Testis (tissue), 3 donors: Measurements from ENCODE around the gene DLG3. TPM values are rescaled to one million over a fixed set of nuclear protein-coding genes. Genes with fewer than 3 reads are reported as not detected.

Experiments
- DNase-seq: peaks from one replicate; pipeline ENCODE4 v3.0.0-alpha.2; 2019
- H3K27ac ChIP-seq, 2 donors: fragments of 200-600 bp; sonication (generic); one replicate each; pipeline ENCODE4 v1.5.1; 2019
- H3K27me3 ChIP-seq: fragments of 200-600 bp; sonication (generic); one replicate; pipeline ENCODE4 v1.5.1; 2019
- H3K36me3 ChIP-seq: fragments of 200-600 bp; sonication (generic); one replicate; pipeline ENCODE4 v1.5.1; 2017; ENCODE audit warnings: low read depth; ENCODE audit errors: missing control alignments
- H3K4me1 ChIP-seq: fragments of 200-600 bp; sonication (generic); one replicate; pipeline ENCODE4 v1.5.1; 2019
- H3K4me3 ChIP-seq, 2 donors: fragments of 200-600 bp; sonication (generic); one replicate each; pipeline ENCODE4 v1.5.1; 2017 to 2019
- H3K9me3 ChIP-seq: fragments of 200-600 bp; sonication (generic); one replicate; pipeline ENCODE4 v1.5.1; 2017
- POLR2A ChIP-seq: fragments of 450-650 bp; IDR thresholded peaks from one replicate; pipeline ENCODE4 v1.6.1; 2017; ENCODE audit warnings: antibody characterized with exemption, mild to moderate bottlenecking, moderate library complexity
- WGBS, 2 donors: methylation state at CpG; one replicate each; pipeline ENCODE4 v1.1.5; 2018; 5-methylcytosine and 5-hydroxymethylcytosine counted together
- intact Hi-C: fragments of 100-400 bp; cut with DNase I; formaldehyde crosslinking; loops from one replicate; pipeline ENCODE4 v1.15.1; 2023; ENCODE audit warnings: low total_unique reads
- polyA plus RNA-seq: library from polyadenylated mRNA; stranded (reverse); fragments of 350-450 nt; fragmentation: Illumina TruSeq; extraction: RNeasy Lipid Tissue Mini Kit (QIAGEN cat#74804); gene quantifications from one replicate; pipeline ENCODE4 v1.2.3, GENCODE V29; 2014; ENCODE audit warnings: low read depth, low replicate concordance; ENCODE audit not compliant: insufficient read depth
- total RNA-seq, 2 donors: library from RNA; depleted of rRNA; stranded (reverse); fragments of >200 nt; gene quantifications; one replicate each; pipeline ENCODE4 v1.2.3, GENCODE V29; 2016
- TF ChIP-seq, protein P1 (sequence below), 3 experiments: fragments of 450-650 bp in 2 of 3; fragments of 200-600 bp in 1 of 3; sonication (generic) in 1 of 3; IDR thresholded peaks; one replicate each; pipeline ENCODE4 v1.5.1; 2016 to 2019; ENCODE audit warnings: antibody characterized with exemption in 3 of 3, mild to moderate bottlenecking in 2 of 3, moderate library complexity in 1 of 3

The DLG3 gene
- total and polyA plus RNA-seq, 3 donors from 2014 or later = 5.6 to 7.8 (median 7.1) TPM

DNA sequence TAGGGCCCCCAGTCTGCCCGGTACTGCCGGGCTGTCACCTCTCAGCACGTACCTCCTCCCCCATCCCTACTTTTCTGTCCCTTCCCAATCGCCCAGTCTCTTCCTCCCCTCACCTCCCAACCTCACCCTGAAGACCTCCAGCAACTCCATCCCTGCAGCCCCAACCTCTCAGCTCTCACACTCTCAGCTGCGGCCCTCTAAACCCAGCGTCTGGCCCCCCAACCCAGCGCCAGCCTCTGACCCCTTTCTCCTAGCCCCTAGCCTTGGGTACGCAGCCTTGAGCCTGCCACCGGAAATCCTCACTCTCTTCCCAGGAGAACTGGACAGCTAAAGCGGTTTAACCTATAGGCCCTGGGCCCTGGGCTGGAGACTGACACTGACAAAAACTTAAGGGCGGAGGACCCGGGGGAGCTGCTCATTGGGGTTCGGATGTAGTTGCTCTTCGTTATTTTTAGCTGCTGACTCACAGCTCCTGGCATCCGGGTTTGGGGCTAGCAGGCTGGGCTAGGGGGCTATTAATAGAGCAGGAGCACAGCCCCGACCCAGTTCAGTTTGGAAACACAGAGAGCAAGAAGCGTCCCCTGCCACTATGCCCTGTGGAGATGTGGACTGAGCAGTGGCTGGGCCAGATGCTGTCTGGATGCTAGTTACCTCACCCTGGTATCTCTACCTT, 9.6 kb upstream of the DLG3 start:
- intact Hi-C loops = no loop called here
- H3K9me3 ChIP-seq = no peaks in the 10 kb centered on the region
- 6 to 17% methylated on average over 13 to 17 of the region's 17 CpGs for WGBS, 2 donors
- peak overlapping the region; percentile 59 to 69 for H3K4me3 ChIP-seq
- DNase-seq = peak; percentile 27
- H3K4me1 ChIP-seq = no peaks in the 10 kb centered on the region
- no peak for TF ChIP-seq POLR2A
- TF ChIP-seq, protein P1, sequence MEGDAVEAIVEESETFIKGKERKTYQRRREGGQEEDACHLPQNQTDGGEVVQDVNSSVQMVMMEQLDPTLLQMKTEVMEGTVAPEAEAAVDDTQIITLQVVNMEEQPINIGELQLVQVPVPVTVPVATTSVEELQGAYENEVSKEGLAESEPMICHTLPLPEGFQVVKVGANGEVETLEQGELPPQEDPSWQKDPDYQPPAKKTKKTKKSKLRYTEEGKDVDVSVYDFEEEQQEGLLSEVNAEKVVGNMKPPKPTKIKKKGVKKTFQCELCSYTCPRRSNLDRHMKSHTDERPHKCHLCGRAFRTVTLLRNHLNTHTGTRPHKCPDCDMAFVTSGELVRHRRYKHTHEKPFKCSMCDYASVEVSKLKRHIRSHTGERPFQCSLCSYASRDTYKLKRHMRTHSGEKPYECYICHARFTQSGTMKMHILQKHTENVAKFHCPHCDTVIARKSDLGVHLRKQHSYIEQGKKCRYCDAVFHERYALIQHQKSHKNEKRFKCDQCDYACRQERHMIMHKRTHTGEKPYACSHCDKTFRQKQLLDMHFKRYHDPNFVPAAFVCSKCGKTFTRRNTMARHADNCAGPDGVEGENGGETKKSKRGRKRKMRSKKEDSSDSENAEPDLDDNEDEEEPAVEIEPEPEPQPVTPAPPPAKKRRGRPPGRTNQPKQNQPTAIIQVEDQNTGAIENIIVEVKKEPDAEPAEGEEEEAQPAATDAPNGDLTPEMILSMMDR (IDR thresholded peaks at IDR 0.05) = no peak
- no peaks in the 10 kb centered on the region for H3K27me3 ChIP-seq
- H3K27ac ChIP-seq = peak overlapping the region; percentile 63 to 77
- H3K36me3 ChIP-seq = no peaks in the 10 kb centered on the region

DNA sequence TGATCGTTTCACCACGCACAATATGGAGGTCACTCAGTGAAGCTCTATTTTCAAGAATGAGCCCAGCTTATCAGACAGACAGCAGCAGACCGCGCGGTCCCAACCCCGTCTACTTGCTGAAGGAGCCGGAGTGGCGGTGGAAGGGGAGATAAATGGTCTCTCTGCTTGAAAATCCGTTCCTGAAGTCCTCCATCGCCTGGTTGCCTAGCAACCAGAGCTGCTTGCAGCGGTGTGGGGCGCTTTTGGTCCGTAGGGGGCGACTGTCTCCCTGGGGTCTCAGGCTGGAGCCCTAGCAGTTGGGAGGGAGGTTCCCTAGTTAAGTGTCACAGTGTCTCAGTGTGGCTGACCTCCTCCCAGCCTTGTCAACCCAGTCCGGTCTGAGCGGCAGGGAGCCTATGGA, 8.3 kb upstream of the DLG3 start:
- intact Hi-C loops = no loop called here

DNA sequence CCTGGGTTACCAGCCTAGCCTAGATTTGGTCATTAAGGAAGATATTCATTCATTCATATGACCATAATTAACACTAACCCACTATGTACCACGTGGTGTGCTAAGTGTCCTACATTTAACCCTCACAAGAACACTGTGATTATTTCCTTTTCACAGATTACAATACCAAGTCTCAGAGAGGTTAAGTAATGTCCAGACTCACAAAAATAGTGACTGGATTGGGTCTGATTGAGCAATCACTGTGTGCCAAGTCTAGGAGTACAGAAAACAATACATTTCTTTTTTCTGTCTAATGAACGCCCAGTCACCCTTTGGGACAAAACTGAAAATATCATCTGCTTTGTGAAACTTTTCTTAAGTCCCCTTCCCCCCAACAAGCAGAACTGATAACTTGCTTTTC, 7.6 kb upstream of the DLG3 start:
- no peaks in the 10 kb centered on the region for H3K4me1 ChIP-seq
- WGBS, 2 donors = 39 to 59% methylated on average over 2 of the region's 2 CpGs
- no peak overlapping the region for H3K4me3 ChIP-seq
- no peak for TF ChIP-seq POLR2A
- TF ChIP-seq, protein P1 (IDR thresholded peaks at IDR 0.05) = no peak
- DNase-seq = no peak
- H3K36me3 ChIP-seq = no peaks in the 10 kb centered on the region
- intact Hi-C loops = no loop called here
- no peaks in the 10 kb centered on the region for H3K9me3 ChIP-seq
- H3K27ac ChIP-seq = no peak overlapping the region
- H3K27me3 ChIP-seq = no peaks in the 10 kb centered on the region

More for the DNA sequence above, 8.3 kb upstream of the DLG3 start:
- Histone ChIP-seq H3K4me3 (no peak overlapping the region), H3K36me3 (no peaks in the 10 kb centered on the region), H3K27ac (no peak overlapping the region), H3K4me1 (no peaks in the 10 kb centered on the region), H3K27me3 (no peaks in the 10 kb centered on the region), H3K9me3 (no peaks in the 10 kb centered on the region)
- WGBS, 2 donors = 27 to 44% methylated on average over 7 to 16 of the region's 16 CpGs
- DNase-seq = no peak
- TF ChIP-seq POLR2A = no peak

DNA sequence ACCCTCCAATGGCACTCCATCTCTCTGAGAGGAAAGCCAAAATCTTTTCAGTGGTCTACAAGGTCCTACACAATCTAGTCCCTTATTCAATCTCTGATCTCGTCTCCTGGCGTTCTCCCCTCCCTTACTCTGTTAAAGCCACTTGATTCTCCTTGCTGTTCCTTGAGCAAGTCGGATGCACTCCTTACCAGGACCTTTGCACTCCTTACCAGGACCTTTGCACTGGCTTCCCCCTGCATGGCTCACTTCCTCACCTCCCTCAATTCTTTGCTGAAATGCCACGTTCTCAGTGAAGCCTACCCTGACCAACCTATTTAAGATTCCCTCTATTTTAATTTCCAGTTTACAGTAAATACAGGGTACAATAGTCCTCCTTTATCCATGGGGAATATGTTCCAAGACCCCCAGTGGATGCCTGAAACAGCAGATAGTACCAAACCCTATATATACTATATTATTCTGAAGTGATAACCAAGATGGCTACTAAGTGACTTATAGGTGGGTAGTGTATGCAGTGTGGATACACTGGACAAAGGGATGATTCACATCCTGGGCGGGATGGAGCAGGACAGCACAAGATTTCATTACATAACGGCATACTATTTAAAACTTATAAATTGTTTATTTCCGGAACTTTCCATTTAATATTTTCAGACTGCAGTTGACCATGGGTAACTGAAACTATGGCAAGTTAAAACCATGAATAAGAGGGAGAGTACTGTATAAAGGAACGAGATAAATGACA, 6.5 kb upstream of the DLG3 start:
- H3K27me3 ChIP-seq = no peaks in the 10 kb centered on the region
- no peak overlapping the region for H3K4me3 ChIP-seq
- H3K27ac ChIP-seq = no peak overlapping the region
- no peaks in the 10 kb centered on the region for H3K36me3 ChIP-seq
- intact Hi-C loops = no loop called here
- H3K4me1 ChIP-seq = no peaks in the 10 kb centered on the region
- DNase-seq = no peak
- TF ChIP-seq, protein P1 (IDR thresholded peaks at IDR 0.05) = no peak
- TF ChIP-seq POLR2A = no peak
- H3K9me3 ChIP-seq = no peaks in the 10 kb centered on the region
- 83 to 90% methylated on average over 8 of the region's 8 CpGs for WGBS, 2 donors

DNA sequence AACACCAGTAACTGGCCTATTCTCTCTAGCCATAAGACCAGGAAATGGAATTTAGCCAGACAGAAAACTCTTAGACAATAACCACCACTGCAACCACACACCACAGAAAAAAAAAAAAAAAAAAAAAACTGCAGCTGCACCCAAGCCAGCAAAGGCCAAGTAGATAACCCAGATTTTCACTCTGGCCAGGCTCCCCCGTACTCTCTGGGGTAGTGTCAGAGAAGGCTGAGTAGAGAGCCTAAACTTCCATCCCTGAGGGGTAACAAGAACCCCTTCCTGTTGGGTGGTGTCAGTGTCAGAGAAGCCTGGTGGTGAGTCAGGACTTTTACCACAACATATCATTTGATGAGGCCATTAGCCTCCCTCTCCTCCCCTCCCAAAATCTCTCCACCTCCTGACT, 5.6 kb upstream of the DLG3 start:
- no peaks in the 10 kb centered on the region for H3K4me1 ChIP-seq
- no peaks in the 10 kb centered on the region for H3K36me3 ChIP-seq
- DNase-seq = no peak
- H3K27me3 ChIP-seq = no peaks in the 10 kb centered on the region
- 38 to 71% methylated on average over 1 of the region's 1 CpG for WGBS, 2 donors
- H3K9me3 ChIP-seq = no peaks in the 10 kb centered on the region
- no peak overlapping the region for H3K4me3 ChIP-seq
- H3K27ac ChIP-seq = no peak overlapping the region
- intact Hi-C loops = no loop called here
- TF ChIP-seq POLR2A = no peak
- TF ChIP-seq, protein P1 (IDR thresholded peaks at IDR 0.05) = no peak
